ENCODE measurements around the gene AMPD2. TPM values are rescaled to one million over a fixed set of nuclear protein-coding genes. Genes with fewer than 3 reads are reported as not detected.
A peak's percentile ranks its signal among the peaks of the same experiment; 100 is the strongest.
"Not testable (repeated sequence)": the region's sequence is repeated elsewhere in the genome, so short reads cannot be mapped to it uniquely, and the experiment has no call there.

The AMPD2 gene
- total RNA-seq, 2 donors from 2014 or later, result 40.1 to 72.3 TPM

DNA sequence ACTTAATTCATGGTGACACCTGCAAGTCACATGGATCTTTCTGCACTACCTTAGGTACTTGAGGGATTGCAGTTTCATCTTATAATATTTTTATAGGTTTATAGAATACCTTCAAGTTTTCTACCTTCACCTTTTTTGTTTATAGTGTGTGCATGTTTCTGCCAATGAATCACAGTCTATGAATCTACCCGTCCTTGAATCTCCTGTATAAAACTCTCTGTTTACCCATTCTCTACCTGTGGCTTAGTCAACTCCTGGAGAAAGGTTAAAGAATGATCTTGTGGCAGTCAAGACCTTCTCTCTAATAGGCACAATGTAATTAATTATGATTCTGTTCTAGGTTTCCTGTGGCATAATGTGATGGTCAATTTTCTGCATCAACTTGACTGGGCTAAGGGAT, 45.0 kb downstream of the AMPD2 start:
- Histone ChIP-seq H3K4me1 (replicated peaks) (no peaks in the 10 kb centered on the region), H3K9me3 (no peaks in the 10 kb centered on the region), H3K27ac (no peak overlapping the region), H3K36me3 (peaks cover 0 to 4% of the 10 kb centered on the region in 2 donors), H3K27me3 (replicated peaks; ENCODE audit: insufficient read depth) (no peaks in the 10 kb centered on the region), H3K4me3 (no peak overlapping the region)
- no peak for DNase-seq (ENCODE audit: low spot score)
- 27% methylated on average over 1 of the region's 1 CpG for WGBS
- intact Hi-C loops (cut with DNase I), result loop anchor here (5.0 kb wide), 1 partner anchor 108 kb away; no protein-coding TSS in a partner anchor
- TF ChIP-seq POLR2A (IDR thresholded peaks at IDR 0.05), result no peak
- TF ChIP-seq, protein P1, sequence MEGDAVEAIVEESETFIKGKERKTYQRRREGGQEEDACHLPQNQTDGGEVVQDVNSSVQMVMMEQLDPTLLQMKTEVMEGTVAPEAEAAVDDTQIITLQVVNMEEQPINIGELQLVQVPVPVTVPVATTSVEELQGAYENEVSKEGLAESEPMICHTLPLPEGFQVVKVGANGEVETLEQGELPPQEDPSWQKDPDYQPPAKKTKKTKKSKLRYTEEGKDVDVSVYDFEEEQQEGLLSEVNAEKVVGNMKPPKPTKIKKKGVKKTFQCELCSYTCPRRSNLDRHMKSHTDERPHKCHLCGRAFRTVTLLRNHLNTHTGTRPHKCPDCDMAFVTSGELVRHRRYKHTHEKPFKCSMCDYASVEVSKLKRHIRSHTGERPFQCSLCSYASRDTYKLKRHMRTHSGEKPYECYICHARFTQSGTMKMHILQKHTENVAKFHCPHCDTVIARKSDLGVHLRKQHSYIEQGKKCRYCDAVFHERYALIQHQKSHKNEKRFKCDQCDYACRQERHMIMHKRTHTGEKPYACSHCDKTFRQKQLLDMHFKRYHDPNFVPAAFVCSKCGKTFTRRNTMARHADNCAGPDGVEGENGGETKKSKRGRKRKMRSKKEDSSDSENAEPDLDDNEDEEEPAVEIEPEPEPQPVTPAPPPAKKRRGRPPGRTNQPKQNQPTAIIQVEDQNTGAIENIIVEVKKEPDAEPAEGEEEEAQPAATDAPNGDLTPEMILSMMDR (IDR thresholded peaks at IDR 0.05), result no peak
- no peak for TF ChIP-seq POLR2AphosphoS5 (IDR thresholded peaks at IDR 0.05)

DNA sequence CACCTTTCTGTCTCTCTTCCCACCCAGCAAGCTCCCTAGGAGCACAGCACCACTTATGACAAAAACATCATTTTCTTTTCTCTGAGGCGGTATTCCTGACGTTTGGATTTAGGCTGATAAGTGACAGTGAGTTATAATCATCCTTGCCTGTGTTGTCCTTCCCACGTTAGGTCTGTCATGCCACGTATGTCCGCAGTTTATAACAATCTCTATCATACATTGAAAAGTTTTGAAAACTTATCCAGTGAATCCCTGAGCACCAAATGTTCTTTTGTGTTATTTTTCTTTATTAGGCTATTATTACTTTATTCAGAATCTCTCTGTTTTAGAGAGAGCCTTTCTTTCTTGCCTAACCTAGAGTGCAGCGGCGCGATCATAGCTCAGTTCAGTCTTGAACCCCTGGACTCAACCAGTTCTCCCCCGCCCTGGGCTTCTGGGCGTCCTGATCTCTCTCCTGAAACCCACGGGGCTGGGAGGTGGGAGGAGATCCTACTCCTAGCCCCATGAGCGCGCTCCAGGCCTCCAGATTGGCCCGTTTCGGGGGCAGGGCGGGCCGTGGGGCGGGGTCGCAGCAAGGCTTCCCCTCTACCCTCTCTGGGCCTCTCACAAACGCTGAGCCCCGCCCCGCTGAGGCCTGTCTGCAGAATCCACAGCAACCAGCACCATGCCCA, 48.0 kb downstream of the AMPD2 start, which contains the start of gene GSTM2:
Gene GSTM2, plus strand, starts transcription at position 606 of the 671 bp plus-strand sequence. Its CDS starts 59 bp downstream, at position 665.
- TF ChIP-seq POLR2AphosphoS5 (IDR thresholded peaks at IDR 0.05), result peak; percentile 72
- TF ChIP-seq, protein P1 (IDR thresholded peaks at IDR 0.05), result no peak
- peak; percentile 25 for TF ChIP-seq POLR2A (IDR thresholded peaks at IDR 0.05)
- 7% methylated on average over 22 of the region's 22 CpGs for WGBS
- intact Hi-C loops (cut with DNase I), result loop anchor here (2.0 to 5.0 kb wide), 2 partner anchors 71 to 105 kb away; no protein-coding TSS in a partner anchor

GRCh38 chr1:109668123-109668775, 48.6 kb downstream of the AMPD2 start:
- intact Hi-C loops (cut with DNase I), result loop anchor here (2.0 to 5.0 kb wide), 2 partner anchors 71 to 104 kb away; no protein-coding TSS in a partner anchor
- no peaks in the 10 kb centered on the region for H3K4me1 ChIP-seq (replicated peaks)
- peak overlapping the region; percentile 6 to 43 for H3K27ac ChIP-seq
- H3K9me3 ChIP-seq, result no peaks in the 10 kb centered on the region
- no peak for DNase-seq (ENCODE audit: low spot score)
- H3K4me3 ChIP-seq, result peak overlapping the region; percentile 45 to 47
- H3K36me3 ChIP-seq, result no peaks in the 10 kb centered on the region
- no peak for TF ChIP-seq POLR2A (IDR thresholded peaks at IDR 0.05)
- TF ChIP-seq, protein P1 (IDR thresholded peaks at IDR 0.05), result no peak
- no peak for TF ChIP-seq POLR2AphosphoS5 (IDR thresholded peaks at IDR 0.05)
- 5% methylated on average over 25 of the region's 26 CpGs for WGBS
- no peaks in the 10 kb centered on the region for H3K27me3 ChIP-seq (replicated peaks; ENCODE audit: insufficient read depth)

More for the DNA sequence above, 48.0 kb downstream of the AMPD2 start, which contains the start of gene GSTM2:
- no peaks in the 10 kb centered on the region for H3K4me1 ChIP-seq (replicated peaks)
- H3K4me3 ChIP-seq, result peak within 1 kb of the TSS; percentile 45 to 47
- no peaks in the 10 kb centered on the region for H3K9me3 ChIP-seq
- no peaks in the 10 kb centered on the region for H3K27me3 ChIP-seq (replicated peaks; ENCODE audit: insufficient read depth)
- H3K36me3 ChIP-seq, result no peaks in the 10 kb centered on the region
- peak; percentile 86 for DNase-seq (ENCODE audit: low spot score)
- H3K27ac ChIP-seq, result peak within 1 kb of the TSS; percentile 6 to 43

DNA sequence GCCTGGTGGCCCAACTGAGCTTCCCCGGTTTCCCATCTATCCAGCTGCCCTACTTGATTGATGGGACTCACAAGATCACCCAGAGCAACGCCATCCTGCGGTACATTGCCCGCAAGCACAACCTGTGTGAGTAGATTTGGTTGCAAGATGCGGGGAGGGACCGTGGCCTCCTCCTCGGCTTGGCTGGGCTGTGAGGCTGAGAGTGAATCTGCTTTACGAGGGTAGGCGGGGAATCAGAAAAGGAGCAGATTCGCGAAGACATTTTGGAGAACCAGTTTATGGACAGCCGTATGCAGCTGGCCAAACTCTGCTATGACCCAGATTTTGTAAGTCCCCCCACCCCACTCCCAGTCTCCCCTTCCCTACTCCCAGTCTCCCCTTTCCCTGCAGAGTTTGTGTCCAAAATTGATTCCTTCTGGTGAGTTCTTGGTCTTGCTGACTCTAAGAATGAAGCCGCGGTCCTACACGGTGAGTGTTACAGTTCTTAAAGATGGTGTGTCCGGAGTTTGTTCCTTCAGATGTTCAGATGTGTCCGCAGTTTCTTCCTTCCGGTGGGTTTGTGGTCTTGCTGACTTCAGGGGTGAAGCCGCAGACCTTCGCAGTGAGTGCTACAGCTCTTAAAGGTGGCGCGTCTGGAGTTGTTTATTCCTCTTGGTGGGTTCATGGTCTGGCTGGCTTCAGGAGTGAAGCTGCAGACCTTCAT, 49.8 kb downstream of the AMPD2 start:
- TF ChIP-seq POLR2AphosphoS5 (IDR thresholded peaks at IDR 0.05) (no peak), POLR2A (IDR thresholded peaks at IDR 0.05) (no peak)
- TF ChIP-seq, protein P1 (IDR thresholded peaks at IDR 0.05), result no peak
- Histone ChIP-seq H3K36me3 (no peaks in the 10 kb centered on the region), H3K4me3 (no peak overlapping the region), H3K27me3 (replicated peaks; ENCODE audit: insufficient read depth) (no peaks in the 10 kb centered on the region), H3K9me3 (no peaks in the 10 kb centered on the region), H3K27ac (no peak overlapping the region), H3K4me1 (replicated peaks) (no peaks in the 10 kb centered on the region)
- WGBS, result 82% methylated on average over 21 of the region's 22 CpGs
- intact Hi-C loops (cut with DNase I), result loop anchor here (2.0 to 5.0 kb wide), 2 partner anchors 69 to 103 kb away; no protein-coding TSS in a partner anchor
- no peak for DNase-seq (ENCODE audit: low spot score)

DNA sequence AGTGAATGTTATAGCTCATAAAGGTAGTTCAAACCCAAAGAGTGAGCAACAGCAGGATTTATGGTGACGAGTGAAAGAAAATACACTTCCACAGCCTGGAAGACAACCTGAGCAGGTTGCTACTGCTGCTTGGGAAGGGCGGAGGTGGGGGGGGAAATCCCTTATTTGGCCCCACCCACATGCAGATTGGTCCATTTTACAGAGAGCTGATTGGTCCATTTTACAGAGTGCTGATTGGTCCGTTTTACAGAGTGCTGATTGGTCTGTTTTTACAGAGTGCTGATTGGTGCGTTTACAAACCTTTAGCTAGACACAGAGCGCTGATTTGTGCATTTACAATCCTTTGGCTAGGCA, 50.3 kb downstream of the AMPD2 start:
- H3K27me3 ChIP-seq (replicated peaks; ENCODE audit: insufficient read depth), result not testable (repeated sequence)

More for the DNA sequence above, 50.3 kb downstream of the AMPD2 start:
- not testable (repeated sequence) for DNase-seq (ENCODE audit: low spot score); H3K4me1 ChIP-seq (replicated peaks); H3K27ac ChIP-seq; H3K4me3 ChIP-seq; H3K9me3 ChIP-seq; H3K36me3 ChIP-seq
- intact Hi-C loops (cut with DNase I), result loop anchor here (2.0 to 5.0 kb wide), 2 partner anchors 69 to 102 kb away; no protein-coding TSS in a partner anchor
- 89% methylated on average over 5 of the region's 5 CpGs for WGBS

Data from prostate gland (tissue), 2 donors.